Measurements from ENCODE around the gene PROSER3. TPM values are rescaled to one million over a fixed set of nuclear protein-coding genes. Genes with fewer than 3 reads are reported as not detected.
A peak's percentile ranks its signal among the peaks of the same experiment; 100 is the strongest.

The PROSER3 gene
- total RNA-seq, 6 experiments from 2014 or later = 26.4 to 30.0 (median 29.0) TPM

DNA sequence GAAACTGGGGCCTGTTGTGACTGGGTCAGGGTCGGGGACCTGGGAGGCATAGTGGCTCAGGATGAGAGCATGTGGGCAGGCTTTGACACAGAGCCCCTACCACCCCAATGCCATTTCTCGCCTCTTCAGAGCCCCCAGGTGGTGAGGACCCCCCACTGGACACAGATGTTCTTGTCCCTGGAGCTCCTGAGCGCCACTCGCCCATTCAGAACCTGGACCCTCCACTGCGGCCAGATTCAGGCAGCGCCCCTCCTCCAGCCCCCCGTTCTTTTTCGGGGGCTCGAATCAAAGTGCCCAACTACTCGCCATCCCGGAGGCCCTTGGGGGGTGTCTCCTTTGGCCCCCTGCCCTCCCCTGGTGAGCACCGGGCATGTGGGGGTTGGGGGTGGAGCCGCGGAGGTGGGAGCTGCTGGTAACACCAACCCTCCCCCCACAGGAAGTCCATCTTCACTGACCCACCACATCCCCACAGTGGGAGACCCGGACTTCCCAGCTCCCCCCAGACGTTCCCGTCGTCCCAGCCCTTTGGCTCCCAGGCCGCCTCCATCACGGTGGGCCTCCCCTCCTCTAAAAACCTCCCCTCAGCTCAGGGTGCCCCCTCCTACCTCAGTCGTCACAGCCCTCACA is 26.1 kb upstream of the PROSER3 start:
- no peaks in the 10 kb centered on the region for H3K9me3 Mint-ChIP-seq
- no peak overlapping the region for H3K27ac Mint-ChIP-seq
- no peak overlapping the region for H3K4me3 Mint-ChIP-seq
- H3K36me3 Mint-ChIP-seq (ENCODE audit: low read depth) = peaks cover 16% of the 10 kb centered on the region
- no peaks in the 10 kb centered on the region for H3K4me1 Mint-ChIP-seq (ENCODE audit: low read depth)
- peaks cover 9% of the 10 kb centered on the region for H3K27me3 Mint-ChIP-seq (ENCODE audit: insufficient read depth)
- no peak for DNase-seq
- TF ChIP-seq, protein P1, sequence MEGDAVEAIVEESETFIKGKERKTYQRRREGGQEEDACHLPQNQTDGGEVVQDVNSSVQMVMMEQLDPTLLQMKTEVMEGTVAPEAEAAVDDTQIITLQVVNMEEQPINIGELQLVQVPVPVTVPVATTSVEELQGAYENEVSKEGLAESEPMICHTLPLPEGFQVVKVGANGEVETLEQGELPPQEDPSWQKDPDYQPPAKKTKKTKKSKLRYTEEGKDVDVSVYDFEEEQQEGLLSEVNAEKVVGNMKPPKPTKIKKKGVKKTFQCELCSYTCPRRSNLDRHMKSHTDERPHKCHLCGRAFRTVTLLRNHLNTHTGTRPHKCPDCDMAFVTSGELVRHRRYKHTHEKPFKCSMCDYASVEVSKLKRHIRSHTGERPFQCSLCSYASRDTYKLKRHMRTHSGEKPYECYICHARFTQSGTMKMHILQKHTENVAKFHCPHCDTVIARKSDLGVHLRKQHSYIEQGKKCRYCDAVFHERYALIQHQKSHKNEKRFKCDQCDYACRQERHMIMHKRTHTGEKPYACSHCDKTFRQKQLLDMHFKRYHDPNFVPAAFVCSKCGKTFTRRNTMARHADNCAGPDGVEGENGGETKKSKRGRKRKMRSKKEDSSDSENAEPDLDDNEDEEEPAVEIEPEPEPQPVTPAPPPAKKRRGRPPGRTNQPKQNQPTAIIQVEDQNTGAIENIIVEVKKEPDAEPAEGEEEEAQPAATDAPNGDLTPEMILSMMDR (IDR thresholded peaks at IDR 0.05) = no peak

DNA sequence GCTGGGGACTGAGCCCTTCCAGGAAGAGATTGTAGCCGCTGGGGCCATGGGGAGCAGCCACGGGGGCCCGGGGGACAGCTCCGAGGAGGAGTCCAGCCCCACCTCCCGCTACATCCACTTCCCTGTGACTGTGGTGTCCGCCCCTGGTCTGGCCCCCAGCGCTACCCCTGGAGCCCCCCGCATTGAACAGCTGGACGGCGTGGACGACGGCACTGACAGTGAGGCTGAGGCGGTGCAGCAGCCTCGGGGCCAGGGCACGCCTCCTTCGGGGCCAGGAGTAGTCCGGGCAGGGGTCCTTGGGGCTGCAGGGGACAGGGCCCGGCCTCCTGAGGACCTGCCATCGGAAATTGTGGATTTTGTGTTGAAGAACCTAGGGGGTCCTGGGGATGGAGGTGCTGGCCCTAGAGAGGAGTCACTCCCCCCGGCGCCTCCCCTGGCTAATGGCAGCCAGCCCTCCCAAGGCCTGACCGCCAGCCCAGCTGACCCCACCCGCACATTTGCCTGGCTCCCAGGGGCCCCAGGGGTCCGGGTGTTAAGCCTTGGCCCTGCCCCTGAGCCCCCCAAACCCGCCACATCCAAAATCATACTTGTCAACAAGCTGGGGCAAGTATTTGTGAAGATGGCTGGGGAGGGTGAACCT is 25.3 kb upstream of the PROSER3 start:
- DNase-seq = no peak
- H3K27ac Mint-ChIP-seq = no peak overlapping the region
- TF ChIP-seq, protein P1 (IDR thresholded peaks at IDR 0.05) = no peak
- peaks cover 8% of the 10 kb centered on the region for H3K27me3 Mint-ChIP-seq (ENCODE audit: insufficient read depth)
- H3K36me3 Mint-ChIP-seq (ENCODE audit: low read depth) = peaks cover 20% of the 10 kb centered on the region
- no peak overlapping the region for H3K4me3 Mint-ChIP-seq
- no peaks in the 10 kb centered on the region for H3K4me1 Mint-ChIP-seq (ENCODE audit: low read depth)
- H3K9me3 Mint-ChIP-seq = no peaks in the 10 kb centered on the region

DNA sequence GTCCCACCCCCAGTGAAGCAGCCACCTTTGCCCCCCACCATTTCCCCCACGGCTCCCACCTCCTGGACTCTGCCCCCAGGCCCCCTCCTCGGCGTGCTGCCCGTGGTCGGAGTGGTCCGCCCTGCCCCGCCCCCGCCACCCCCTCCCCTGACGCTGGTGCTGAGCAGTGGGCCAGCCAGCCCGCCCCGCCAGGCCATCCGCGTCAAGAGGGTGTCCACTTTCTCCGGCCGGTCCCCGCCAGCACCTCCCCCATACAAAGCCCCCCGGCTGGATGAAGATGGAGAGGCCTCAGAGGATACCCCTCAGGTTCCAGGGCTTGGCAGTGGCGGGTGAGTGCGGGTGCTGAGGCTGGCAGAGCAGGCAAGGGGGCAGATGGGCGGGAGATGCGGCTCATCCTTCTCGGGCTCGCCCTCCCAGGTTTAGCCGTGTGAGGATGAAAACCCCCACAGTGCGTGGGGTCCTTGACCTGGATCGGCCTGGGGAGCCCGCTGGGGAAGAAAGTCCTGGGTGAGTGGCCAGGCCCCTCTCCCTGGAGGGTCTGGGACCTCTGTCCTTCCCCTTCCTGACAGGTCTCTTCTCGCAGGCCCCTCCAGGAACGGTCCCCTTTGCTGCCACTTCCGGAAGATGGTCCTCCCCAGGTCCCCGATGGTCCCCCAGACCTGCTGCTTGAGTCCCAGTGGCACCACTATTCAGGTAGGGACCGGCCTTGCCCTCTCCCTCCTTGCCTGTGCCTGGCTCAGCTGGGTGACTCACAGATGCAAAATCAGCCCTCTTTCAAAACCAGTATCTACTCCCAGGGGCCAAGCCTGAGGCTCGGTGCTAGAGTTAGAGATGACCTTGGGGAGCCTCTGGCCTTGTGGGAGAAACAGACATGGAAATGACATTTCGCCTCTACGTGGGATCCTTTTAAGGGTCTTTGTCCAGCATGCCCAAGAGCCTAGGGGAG is 24.5 kb upstream of the PROSER3 start:
- no peak overlapping the region for H3K4me3 Mint-ChIP-seq
- peaks cover 21% of the 10 kb centered on the region for H3K36me3 Mint-ChIP-seq (ENCODE audit: low read depth)
- TF ChIP-seq, protein P1 (IDR thresholded peaks at IDR 0.05) = no peak
- no peak for DNase-seq
- H3K9me3 Mint-ChIP-seq = no peaks in the 10 kb centered on the region
- H3K27ac Mint-ChIP-seq = peak overlapping the region; percentile 26; the same call in 1 of the 2 replicates
- no peaks in the 10 kb centered on the region for H3K4me1 Mint-ChIP-seq (ENCODE audit: low read depth)
- H3K27me3 Mint-ChIP-seq (ENCODE audit: insufficient read depth) = peaks cover 8% of the 10 kb centered on the region

DNA sequence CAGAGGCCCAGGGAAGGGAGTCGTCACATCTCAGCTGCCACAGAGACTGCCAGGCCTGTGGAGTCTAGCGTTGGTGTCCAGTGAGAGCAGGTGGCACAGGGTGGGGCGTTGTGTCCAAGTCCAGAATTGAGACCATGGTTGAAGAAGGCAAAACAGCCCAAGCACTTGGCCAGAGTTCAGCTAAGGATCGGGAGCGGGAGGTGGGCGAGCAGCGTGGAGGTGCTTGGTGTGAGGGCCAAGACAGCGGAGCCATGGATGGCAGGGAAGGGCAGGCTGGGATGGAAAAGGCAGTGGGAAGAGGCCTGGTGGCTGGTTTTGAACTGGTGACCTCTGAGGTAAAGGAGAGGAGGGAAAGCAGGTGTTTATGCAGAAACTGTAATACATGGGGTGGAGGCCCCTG is 23.7 kb upstream of the PROSER3 start:
- Mint-ChIP-seq H3K9me3 (no peaks in the 10 kb centered on the region), H3K27me3 (ENCODE audit: insufficient read depth) (peaks cover 10% of the 10 kb centered on the region), H3K27ac (no peak overlapping the region), H3K4me1 (ENCODE audit: low read depth) (peaks cover 4% of the 10 kb centered on the region; the same call in 1 of the 2 replicates), H3K36me3 (ENCODE audit: low read depth) (peaks cover 21% of the 10 kb centered on the region), H3K4me3 (no peak overlapping the region)
- TF ChIP-seq, protein P1 (IDR thresholded peaks at IDR 0.05) = no peak
- no peak for DNase-seq

DNA sequence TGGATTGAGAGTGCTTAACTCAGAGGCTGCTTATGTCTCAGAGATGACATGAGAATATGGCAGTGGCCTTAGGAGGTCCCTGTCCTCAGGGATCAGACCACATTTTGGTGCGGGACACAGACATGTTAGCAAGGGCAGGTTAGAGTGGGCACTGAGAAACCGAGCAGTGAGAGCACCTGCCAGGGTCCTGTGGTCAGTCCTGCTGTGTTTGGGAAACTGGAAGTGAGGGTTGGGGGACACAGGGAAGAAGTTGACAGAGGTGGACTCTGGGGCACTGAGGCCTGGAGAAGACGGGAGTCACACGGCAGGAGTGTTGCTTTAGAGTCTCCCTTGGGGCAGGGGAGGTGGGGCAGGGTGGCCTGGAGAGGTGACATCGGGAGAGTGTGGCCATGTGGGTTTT is 23.1 kb upstream of the PROSER3 start:
- DNase-seq = no peak
- Mint-ChIP-seq H3K27ac (no peak overlapping the region), H3K36me3 (ENCODE audit: low read depth) (peaks cover 16% of the 10 kb centered on the region), H3K4me1 (ENCODE audit: low read depth) (peaks cover 8% of the 10 kb centered on the region; the same call in 1 of the 2 replicates), H3K9me3 (no peaks in the 10 kb centered on the region), H3K27me3 (ENCODE audit: insufficient read depth) (peaks cover 10% of the 10 kb centered on the region), H3K4me3 (no peak overlapping the region)
- TF ChIP-seq, protein P1 (IDR thresholded peaks at IDR 0.05) = no peak
